T47D (cell line): ENCODE measurements around the gene ELOVL5.

Experiments used
- DNase-seq, 2 experiments: peaks; one replicate each; pipeline versions ENCODE4 v3.0.0 to v3.0.0-alpha.2; 2011 to 2012; ENCODE audit warnings: low read depth in 1 of 2, low spot score in 1 of 2
- JUND ChIP-seq: IDR thresholded peaks from 2 replicates; pipeline ENCODE4 v1.6.1; 2012; ENCODE audit warnings: low read depth
- in situ Hi-C: cut with HindIII; loops from 2 replicates; pipeline ENCODE4 v1.10.0; 2016; ENCODE audit warnings: low sequenced_read_pairs, low pct_unique_long_range_greater_than_20kb

The ELOVL5 gene

GRCh38 chr6:53244399-53244931 lies 104.3 kb downstream of the ELOVL5 start:
- TF ChIP-seq JUND = no peak
- DNase-seq = no peak
- in situ Hi-C loops = no loop called here

- TF ChIP-seq JUND = no peak
- DNase-seq = no peak
- in situ Hi-C loops = no loop called here
Measured at GRCh38 chr6:53241938-53242337, 106.8 kb downstream of the ELOVL5 start.

- TF ChIP-seq JUND = no peak
- in situ Hi-C loops = no loop called here
Measured at GRCh38 chr6:53240761-53241160, 108.0 kb downstream of the ELOVL5 start.

GRCh38 chr6:53240139-53240538 lies 108.6 kb downstream of the ELOVL5 start:
- DNase-seq = no peak
- no peak for TF ChIP-seq JUND
- in situ Hi-C loops = no loop called here

More at GRCh38 chr6:53240761-53241160, 108.0 kb downstream of the ELOVL5 start:
- no peak for DNase-seq

GRCh38 chr6:53239526-53239925 lies 109.2 kb downstream of the ELOVL5 start:
- no peak for TF ChIP-seq JUND
- DNase-seq = no peak
- in situ Hi-C loops = no loop called here

- in situ Hi-C loops = no loop called here
Measured at GRCh38 chr6:53238311-53238710, 110.4 kb downstream of the ELOVL5 start.

DNA sequence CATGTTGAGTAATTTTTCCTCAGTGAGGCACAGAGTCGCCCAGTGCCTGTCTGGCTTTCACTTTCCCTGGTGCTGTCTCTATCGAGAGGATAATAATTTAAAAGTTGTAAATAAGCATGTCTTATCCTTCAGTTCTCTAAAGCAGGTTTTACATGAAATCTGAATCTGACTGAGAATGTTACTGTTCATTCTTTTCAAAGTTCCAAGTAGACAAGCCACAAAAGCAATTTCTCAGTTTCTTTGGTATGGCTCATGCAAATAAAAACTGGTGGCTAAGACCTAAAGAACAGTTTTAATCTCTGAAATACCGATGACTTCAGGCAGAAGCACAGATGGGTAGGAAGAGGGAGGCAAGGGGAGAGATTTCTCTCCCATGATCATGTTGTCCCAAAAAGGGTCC lies 112.5 kb downstream of the ELOVL5 start:
- no peak for DNase-seq
- no peak for TF ChIP-seq JUND
- in situ Hi-C loops = no loop called here

More at GRCh38 chr6:53238311-53238710, 110.4 kb downstream of the ELOVL5 start:
- TF ChIP-seq JUND = no peak
- no peak for DNase-seq

GRCh38 chr6:53235508-53235907 lies 113.2 kb downstream of the ELOVL5 start:
- in situ Hi-C loops = no loop called here
- no peak for TF ChIP-seq JUND
- DNase-seq = no peak

- no peak for DNase-seq
- in situ Hi-C loops = no loop called here
- no peak for TF ChIP-seq JUND
Measured at GRCh38 chr6:53233309-53233708, 115.4 kb downstream of the ELOVL5 start.

- no peak for TF ChIP-seq JUND
- no peak for DNase-seq
- in situ Hi-C loops = no loop called here
Measured at GRCh38 chr6:53230775-53231467, 117.8 kb downstream of the ELOVL5 start.

- TF ChIP-seq JUND = no peak
- in situ Hi-C loops = no loop called here
- no peak for DNase-seq
Measured at GRCh38 chr6:53227847-53228246, 120.9 kb downstream of the ELOVL5 start.

- no peak for TF ChIP-seq JUND
- in situ Hi-C loops = no loop called here
- DNase-seq = no peak
Measured at GRCh38 chr6:53220605-53221004, 128.1 kb downstream of the ELOVL5 start.
